Measurements from ENCODE around the gene HTATIP2. TPM values are rescaled to one million over a fixed set of nuclear protein-coding genes. Genes with fewer than 3 reads are reported as not detected.

Gene HTATIP2
- 33.8 and 34.8 TPM in 2 replicates for total RNA-seq (2014; rRNA removed; shearing (Covaris generic))

DNA sequence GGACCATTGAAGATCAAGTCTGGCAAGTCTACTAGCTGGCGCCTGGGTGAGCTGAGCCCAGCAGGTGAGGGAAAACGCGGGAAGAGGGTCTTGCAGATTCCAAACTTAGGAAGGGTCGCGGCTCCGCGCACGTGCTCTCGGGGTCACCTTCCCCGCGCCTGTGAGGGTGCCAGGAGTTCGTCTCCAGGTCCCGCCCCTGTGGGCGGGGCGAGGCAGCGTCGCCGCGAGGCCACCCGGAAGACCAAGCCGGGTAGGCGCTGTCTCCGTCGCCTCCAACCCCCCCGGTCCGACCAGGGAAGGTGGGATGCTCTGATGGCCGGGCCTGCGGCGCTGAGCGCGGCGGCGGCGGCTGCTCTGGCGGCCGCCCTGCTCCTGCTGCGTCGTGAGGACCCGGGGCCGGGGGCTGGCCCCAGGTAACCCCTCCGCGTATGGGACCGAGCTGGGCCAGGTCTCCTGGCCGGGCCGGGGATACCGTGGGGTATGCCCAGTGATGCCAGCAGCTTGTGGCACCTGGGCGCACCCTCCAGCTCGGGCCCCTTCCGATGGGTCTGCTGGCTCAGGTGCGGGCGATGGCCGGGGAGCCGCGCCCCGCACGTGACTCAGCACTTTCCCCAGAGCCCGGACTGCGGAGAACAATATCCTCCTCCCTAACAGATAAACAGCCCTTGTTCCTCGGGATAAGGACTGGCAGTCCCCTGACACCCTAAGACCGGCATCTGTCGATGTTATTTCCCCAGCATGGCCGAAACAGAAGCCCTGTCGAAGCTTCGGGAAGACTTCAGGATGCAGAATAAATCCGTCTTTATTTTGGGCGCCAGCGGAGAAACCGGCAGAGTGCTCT is at the start of gene HTATIP2:
Gene HTATIP2 (plus strand): TSS at position 215 of the 841 bp plus-strand sequence. CDS start 524 bp downstream, at position 739.

GRCh38 chr11:20387261-20388095 is 24.0 kb downstream of the HTATIP2 start, which contains the start of gene PRMT3:
Gene PRMT3, plus strand, starts transcription at chr11:20387716. Its CDS starts 31 bp downstream, at chr11:20387747.

Other genes with a start within 250 kb of the HTATIP2 start
- gene DBX1, start 203.2 kb upstream of the HTATIP2 start, total RNA-seq (2014; rRNA removed; shearing (Covaris generic)) = not detected in 2 replicates
- gene PRMT3, start 24.0 kb downstream of the HTATIP2 start, total RNA-seq (2014; rRNA removed; shearing (Covaris generic)) = 31.8 and 33.0 TPM in 2 replicates
- not detected in 2 replicates for gene SLC6A5, start 235.9 kb downstream of the HTATIP2 start, total RNA-seq (2014; rRNA removed; shearing (Covaris generic))

All from A375 (cell line).